ENCODE data around the gene KLHL6.
"Not testable (repeated sequence)": the region's sequence is repeated elsewhere in the genome, so short reads cannot be mapped to it uniquely, and the experiment has no call there.

The KLHL6 gene

DNA sequence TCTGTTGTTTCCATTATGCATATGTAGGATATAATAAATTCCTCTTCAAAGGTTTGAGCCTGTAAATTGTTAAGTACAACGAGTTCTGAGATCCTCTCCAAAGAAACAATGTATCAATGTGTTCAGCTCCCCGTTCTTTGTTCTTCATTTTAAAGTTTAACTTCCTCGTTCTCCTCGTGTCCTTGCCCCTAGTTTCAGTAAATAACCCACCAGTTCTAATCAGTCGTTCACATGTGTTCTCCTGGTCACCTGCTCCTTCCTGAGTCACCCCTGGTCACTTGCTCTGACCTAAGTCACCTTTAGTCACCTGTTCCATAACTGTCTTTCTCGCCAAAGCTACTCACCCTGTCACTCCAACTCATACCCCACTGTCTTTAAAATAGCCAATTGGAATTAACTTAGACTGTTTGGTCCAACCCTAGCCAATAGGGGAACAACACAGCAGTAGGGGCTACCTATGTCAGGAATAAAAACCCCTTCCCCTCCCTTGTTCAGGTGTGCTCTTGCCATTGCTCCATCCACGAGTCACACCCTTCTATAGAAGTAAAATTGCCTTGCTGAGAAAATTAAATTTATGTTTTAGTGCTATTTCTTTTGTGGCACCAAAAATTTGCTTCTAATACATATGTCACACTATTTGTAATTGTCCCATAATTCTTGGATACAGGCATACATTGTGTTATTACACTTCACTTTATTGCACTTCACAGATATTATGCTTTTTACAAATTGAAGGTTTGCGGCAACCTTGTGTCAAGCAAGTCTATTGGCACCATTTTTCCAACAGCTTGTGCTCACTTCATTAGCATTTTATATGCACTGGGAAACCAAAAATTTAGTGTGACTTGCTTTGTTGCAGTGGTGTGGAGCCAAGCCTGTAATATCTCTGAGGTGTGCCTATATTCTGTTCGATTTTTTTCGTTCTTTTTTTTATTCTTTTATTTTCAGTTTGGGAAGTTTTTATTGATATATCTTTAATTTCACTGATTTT is 111.8 kb downstream of the KLHL6 start:
- DNase-seq, result no peak

DNA sequence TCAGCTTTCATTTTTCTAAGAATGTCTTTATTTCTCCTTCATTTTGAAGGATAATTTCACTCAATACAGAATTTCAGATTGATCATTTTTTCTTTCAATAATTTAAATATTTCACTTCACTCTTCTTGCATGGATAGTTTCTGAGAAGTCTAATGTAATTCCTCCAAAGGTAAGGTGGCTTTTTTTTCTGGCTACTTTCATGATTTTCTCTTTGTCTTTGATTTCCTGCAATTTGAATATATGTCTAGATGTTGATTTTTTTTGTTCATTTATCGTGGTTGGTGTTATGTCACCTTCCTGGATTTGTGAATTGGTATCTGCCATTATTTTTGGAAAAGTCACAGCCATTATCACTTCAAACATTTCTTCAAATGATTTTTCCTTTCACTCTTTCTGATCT is 112.5 kb downstream of the KLHL6 start:
- no peak for DNase-seq

DNA sequence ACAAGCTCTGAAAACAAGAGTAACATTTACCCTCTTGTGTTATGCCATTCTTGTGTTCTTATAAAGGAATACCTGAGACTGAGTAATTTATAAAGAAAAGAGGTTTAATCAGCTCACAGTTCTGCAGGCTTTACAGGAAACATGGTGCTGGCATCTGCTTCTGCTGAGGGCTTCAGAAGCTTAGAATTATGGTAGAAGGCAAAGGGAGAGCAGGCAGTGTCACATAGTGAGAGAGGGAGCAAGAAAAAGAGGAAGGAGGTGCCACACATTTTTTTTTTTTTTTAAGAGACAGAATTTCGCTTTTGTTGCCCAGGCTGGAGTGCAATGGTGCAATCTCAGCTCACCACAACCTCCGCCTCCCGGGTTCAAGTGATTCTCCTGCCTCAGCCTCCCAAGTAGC is 115.0 kb downstream of the KLHL6 start:
- DNase-seq, result not testable (repeated sequence)

DNA sequence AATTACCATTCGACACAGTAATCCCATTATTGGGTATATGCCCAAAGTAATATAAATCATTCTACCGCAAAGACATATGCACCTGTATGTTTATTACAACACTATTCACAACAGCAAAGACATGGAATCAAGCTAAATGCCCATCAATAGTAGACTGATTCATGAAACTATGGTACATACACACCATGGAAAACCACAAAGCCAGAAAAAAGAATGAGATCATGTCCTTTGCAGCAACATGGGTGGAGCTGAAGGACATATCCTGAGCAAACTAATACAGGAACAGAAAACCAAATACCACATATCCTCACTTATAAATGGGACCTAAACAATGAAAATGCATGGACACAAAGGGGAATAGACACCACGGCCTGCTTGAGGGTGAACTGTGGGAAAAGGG is 116.0 kb downstream of the KLHL6 start:
- no peak for DNase-seq

DNA sequence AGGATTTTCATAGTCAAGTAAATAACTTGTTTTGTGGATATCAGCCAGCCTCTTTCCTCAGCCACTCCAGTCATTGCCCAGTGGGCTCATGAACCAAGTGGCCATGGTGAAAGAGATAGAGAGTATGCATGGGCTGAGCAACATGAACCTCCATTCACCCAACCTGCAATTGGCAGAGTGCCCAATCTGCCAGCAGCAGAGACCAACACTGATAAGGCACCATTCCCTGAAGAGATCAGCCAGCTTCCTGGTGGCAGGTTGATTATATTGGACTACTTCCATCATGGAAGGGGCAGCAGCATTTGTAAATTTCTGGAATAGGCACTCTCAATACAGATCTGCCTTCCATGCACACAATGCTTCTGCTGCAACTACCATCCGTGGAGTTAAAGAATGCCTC is 116.8 kb downstream of the KLHL6 start:
- DNase-seq, result peak; percentile 71

DNA sequence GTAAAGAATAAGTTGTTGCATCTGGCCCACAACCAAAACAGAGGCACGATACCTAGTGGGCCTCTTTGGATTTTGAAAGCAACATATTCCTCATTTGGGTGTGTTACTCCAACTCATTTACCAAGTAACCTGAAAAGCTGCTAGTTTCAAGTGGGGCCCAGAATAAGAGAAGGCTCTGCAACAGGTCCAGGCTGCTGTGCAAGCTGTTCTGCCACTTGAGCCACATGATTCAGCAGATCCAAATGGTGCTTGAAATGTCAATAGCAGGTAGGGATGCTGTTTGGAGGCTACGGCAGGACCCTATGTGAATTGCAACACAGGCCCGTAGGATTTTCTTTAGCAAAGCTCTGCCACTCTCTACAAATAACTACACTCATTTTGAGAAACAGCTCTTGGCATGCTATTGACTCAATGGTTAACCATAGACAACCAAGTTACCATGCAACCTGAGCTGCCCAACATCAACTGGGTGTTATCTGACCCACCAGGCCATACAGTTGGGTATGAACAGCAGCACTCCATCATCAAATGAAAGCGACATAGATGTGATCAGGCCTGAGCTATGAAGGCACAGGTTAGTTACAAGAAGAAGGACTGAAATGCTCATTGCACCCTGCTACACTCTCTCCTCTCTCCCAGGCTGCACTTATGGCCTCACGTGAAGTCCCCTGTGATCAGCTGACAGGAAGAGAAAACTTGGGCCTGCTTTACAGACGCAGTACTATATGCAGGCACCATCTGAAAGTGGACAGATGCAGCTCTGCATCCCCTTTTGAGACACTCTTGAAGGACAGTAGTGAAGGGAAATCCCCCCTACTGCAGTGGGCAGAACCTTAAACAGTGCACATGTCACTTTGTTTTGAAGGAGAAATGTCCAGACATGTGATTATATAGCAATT is 117.6 kb downstream of the KLHL6 start:
- DNase-seq, result no peak
